H1 (cell line): ENCODE results near the gene PTHLH.

Experiments used
- BRCA1 ChIP-seq: IDR thresholded peaks from 2 replicates; pipeline ENCODE4 v1.6.1; 2012; ENCODE audit warnings: low read depth, low read length, improper control_type of control experiment
- CEBPB ChIP-seq: IDR thresholded peaks from 2 replicates; pipeline ENCODE4 v1.6.1; 2012; ENCODE audit warnings: low read depth, low read length
- CREB1 ChIP-seq: IDR thresholded peaks from 2 replicates; pipeline ENCODE4 v1.6.1; 2012; ENCODE audit warnings: inconsistent platforms
- EP300 ChIP-seq, 2 experiments: IDR thresholded peaks; 1 replicate in 1 of 2; 2 replicates in 1 of 2; pipeline ENCODE4 v1.6.1; 2011 to 2012; ENCODE audit warnings: low read depth in 2 of 2, low read length in 2 of 2, mild to moderate bottlenecking in 2 of 2, borderline replicate concordance in 1 of 2, inconsistent platforms in 1 of 2, moderate library complexity in 1 of 2
- RAD21 ChIP-seq, 2 experiments: IDR thresholded peaks in 1 of 2; conservative IDR thresholded peaks in 1 of 2; 2 replicates each; pipeline ENCODE4 v1.6.1; 2011; ENCODE audit warnings: low read depth in 2 of 2, low read length in 2 of 2, improper control_type of control experiment in 1 of 2, inconsistent platforms in 1 of 2, mild to moderate bottlenecking in 1 of 2, moderate library complexity in 1 of 2
- RXRA ChIP-seq: IDR thresholded peaks from 2 replicates; pipeline ENCODE4 v1.6.1; 2011; ENCODE audit warnings: low read depth, mild to moderate bottlenecking, low read length, moderate library complexity; ENCODE audit not compliant: insufficient read depth
- SP2 ChIP-seq: IDR thresholded peaks from 2 replicates; pipeline ENCODE4 v1.6.1; 2012; ENCODE audit warnings: mild to moderate bottlenecking, low read length, inconsistent platforms
- ZNF274 ChIP-seq: IDR thresholded peaks from 2 replicates; pipeline ENCODE4 v1.7.0; 2012; ENCODE audit warnings: low read length, borderline replicate concordance; ENCODE audit errors: extremely low read depth
- TF ChIP-seq, protein P1 (sequence below): IDR thresholded peaks from 2 replicates; pipeline ENCODE4 v1.6.1; 2012; ENCODE audit warnings: inconsistent platforms
- TF ChIP-seq, protein P2 (sequence below), 3 experiments: IDR thresholded peaks; 1 replicate in 2 of 3; 2 replicates in 1 of 3; pipeline versions ENCODE4 v1.5.1 to v1.6.1; 2011; ENCODE audit warnings: low read length in 3 of 3, mild to moderate bottlenecking in 3 of 3, inconsistent platforms in 2 of 3, low read depth in 1 of 3, moderate library complexity in 1 of 3; ENCODE audit not compliant: insufficient read depth in 1 of 3; ENCODE audit errors: control extremely low read depth in 1 of 3
- TF ChIP-seq, protein P3 (sequence below): IDR thresholded peaks from 2 replicates; pipeline ENCODE4 v1.6.1; 2011; ENCODE audit warnings: low read length, improper control_type of control experiment
- TF ChIP-seq, protein P4 (sequence below): IDR thresholded peaks from 2 replicates; pipeline ENCODE4 v1.6.1; 2011; ENCODE audit warnings: low read depth, mild to moderate bottlenecking, low read length; ENCODE audit not compliant: insufficient read depth

DNA sequence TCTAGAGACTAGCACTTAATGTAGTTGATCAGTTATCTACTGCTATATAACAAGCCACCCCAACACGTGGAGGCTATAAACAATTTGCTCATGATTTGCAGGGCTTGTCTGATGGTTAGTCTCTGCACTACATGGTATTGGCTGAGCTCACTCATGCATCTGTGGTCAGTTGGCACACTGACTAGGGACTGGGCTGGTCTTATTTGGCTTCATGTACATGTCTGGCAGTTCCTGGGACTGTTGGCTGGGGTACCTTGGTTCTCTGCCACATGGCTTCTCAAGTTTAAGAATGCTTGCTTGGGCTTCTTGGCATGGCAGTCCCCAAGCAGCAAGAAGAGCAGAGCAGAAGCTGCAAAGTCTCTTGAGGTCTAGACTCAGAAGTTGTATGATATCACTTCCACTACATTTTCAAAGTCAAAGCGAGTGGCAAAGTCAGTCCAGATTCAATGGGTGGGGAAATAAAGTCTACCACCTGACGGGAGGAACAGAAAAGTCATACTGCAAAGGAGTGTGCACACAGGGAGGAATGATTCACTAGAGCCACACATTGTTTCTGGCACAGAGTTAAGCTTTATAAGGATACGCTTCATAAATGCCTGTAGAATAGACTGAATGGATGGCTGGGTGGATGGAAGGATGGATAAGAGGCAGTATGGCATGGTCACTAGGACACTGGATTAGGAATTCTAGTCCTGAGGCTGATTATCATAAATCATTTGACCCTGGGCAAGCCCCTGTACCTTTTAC, 44.8 kb upstream of the PTHLH start:
- no peak for TF ChIP-seq CEBPB
- TF ChIP-seq ZNF274: no peak
- TF ChIP-seq, protein P1, sequence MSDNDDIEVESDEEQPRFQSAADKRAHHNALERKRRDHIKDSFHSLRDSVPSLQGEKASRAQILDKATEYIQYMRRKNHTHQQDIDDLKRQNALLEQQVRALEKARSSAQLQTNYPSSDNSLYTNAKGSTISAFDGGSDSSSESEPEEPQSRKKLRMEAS: no peak
- TF ChIP-seq, protein P2, sequence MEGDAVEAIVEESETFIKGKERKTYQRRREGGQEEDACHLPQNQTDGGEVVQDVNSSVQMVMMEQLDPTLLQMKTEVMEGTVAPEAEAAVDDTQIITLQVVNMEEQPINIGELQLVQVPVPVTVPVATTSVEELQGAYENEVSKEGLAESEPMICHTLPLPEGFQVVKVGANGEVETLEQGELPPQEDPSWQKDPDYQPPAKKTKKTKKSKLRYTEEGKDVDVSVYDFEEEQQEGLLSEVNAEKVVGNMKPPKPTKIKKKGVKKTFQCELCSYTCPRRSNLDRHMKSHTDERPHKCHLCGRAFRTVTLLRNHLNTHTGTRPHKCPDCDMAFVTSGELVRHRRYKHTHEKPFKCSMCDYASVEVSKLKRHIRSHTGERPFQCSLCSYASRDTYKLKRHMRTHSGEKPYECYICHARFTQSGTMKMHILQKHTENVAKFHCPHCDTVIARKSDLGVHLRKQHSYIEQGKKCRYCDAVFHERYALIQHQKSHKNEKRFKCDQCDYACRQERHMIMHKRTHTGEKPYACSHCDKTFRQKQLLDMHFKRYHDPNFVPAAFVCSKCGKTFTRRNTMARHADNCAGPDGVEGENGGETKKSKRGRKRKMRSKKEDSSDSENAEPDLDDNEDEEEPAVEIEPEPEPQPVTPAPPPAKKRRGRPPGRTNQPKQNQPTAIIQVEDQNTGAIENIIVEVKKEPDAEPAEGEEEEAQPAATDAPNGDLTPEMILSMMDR (IDR thresholded peaks at IDR 0.05; ENCODE audit: control extremely low read depth in 1 of 3, insufficient read depth in 1 of 3, low read depth in 1 of 3, low read length in 3 of 3): no peak
- no peak for TF ChIP-seq RXRA
- TF ChIP-seq RAD21 (IDR thresholded peaks at IDR 0.05 in 1 of 2, conservative IDR thresholded peaks at IDR 0.05 in 1 of 2; ENCODE audit: low read depth in 2 of 2, low read length in 2 of 2): no peak
- TF ChIP-seq, protein P3, sequence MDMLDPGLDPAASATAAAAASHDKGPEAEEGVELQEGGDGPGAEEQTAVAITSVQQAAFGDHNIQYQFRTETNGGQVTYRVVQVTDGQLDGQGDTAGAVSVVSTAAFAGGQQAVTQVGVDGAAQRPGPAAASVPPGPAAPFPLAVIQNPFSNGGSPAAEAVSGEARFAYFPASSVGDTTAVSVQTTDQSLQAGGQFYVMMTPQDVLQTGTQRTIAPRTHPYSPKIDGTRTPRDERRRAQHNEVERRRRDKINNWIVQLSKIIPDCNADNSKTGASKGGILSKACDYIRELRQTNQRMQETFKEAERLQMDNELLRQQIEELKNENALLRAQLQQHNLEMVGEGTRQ: no peak
- no peak for TF ChIP-seq CREB1
- TF ChIP-seq BRCA1: no peak
- no peak for TF ChIP-seq SP2
- TF ChIP-seq, protein P4, sequence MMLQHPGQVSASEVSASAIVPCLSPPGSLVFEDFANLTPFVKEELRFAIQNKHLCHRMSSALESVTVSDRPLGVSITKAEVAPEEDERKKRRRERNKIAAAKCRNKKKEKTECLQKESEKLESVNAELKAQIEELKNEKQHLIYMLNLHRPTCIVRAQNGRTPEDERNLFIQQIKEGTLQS: no peak
- no peak for TF ChIP-seq EP300 (IDR thresholded peaks at IDR 0.05; ENCODE audit: borderline replicate concordance in 1 of 2, low read depth in 2 of 2, low read length in 2 of 2)
